SK-N-SH treated with all-trans-retinoic acid at 6 μM for 48 hours (cell line): ENCODE measurements around the gene SERGEF.

Source experiments
- ATAC-seq: fragments of 200-7000 bp; cut with Tn5 transposase; 3 replicates; pipeline ENCODE4 v1.9.1; 2020; ENCODE audit warnings: mild to moderate bottlenecking, moderate library complexity
- ARNTL ChIP-seq: fragments of 450-650 bp; formaldehyde crosslinking; IDR thresholded peaks from 2 replicates; pipeline ENCODE4 v1.5.0; 2020; ENCODE audit warnings: low read depth, mild to moderate bottlenecking, moderate library complexity, borderline replicate concordance
- BACH2 ChIP-seq: fragments of 250-450 bp; sonication (Bioruptor Pico); IDR thresholded peaks from 2 replicates; pipeline ENCODE4 v1.9.0; 2021; ENCODE audit warnings: mild to moderate bottlenecking, borderline replicate concordance
- CREB5 ChIP-seq: fragments of 250-450 bp; sonication (Bioruptor Pico); IDR thresholded peaks from 2 replicates; pipeline ENCODE4 v1.5.1; 2020; ENCODE audit warnings: low read depth, mild to moderate bottlenecking, moderate library complexity
- CSDC2 ChIP-seq: fragments of 250-450 bp; sonication (Bioruptor Pico); IDR thresholded peaks from 2 replicates; pipeline ENCODE4 v1.5.0; 2020; ENCODE audit warnings: mild to moderate bottlenecking, moderate library complexity
- ESRRG ChIP-seq: fragments of 250-450 bp; sonication (Bioruptor Pico); IDR thresholded peaks from 2 replicates; pipeline ENCODE4 v1.6.1; 2021; ENCODE audit warnings: mild to moderate bottlenecking
- OSR1 ChIP-seq: fragments of 250-450 bp; sonication (Bioruptor Pico); IDR thresholded peaks from 2 replicates; pipeline ENCODE4 v1.8.0; 2022; ENCODE audit warnings: moderate library complexity, mild to moderate bottlenecking, inconsistent platforms
- PATZ1 ChIP-seq: fragments of 250-450 bp; sonication (Bioruptor Pico); IDR thresholded peaks from 2 replicates; pipeline ENCODE4 v1.8.0; 2020; ENCODE audit warnings: mild to moderate bottlenecking, moderate library complexity, borderline replicate concordance
- POU6F1 ChIP-seq: fragments of 250-450 bp; sonication (Bioruptor Pico); IDR thresholded peaks from 2 replicates; pipeline ENCODE4 v1.8.0; 2021; ENCODE audit warnings: low read depth, mild to moderate bottlenecking, moderate library complexity, borderline replicate concordance
- PPARA ChIP-seq: fragments of 250-450 bp; sonication (Bioruptor Pico); IDR thresholded peaks from 2 replicates; pipeline ENCODE4 v1.5.0; 2020; ENCODE audit warnings: mild to moderate bottlenecking, borderline replicate concordance
- RARB ChIP-seq: fragments of 250-450 bp; sonication (Bioruptor Pico); IDR thresholded peaks from 2 replicates; pipeline ENCODE4 v1.8.0; 2021; ENCODE audit warnings: mild to moderate bottlenecking, moderate library complexity
- SNAI2 ChIP-seq: fragments of 250-450 bp; sonication (Bioruptor Pico); IDR thresholded peaks from 2 replicates; pipeline ENCODE4 v1.5.0; 2020; ENCODE audit warnings: mild to moderate bottlenecking, moderate library complexity
- TCF4 ChIP-seq: fragments of 250-450 bp; sonication (Bioruptor Pico); IDR thresholded peaks from 2 replicates; pipeline ENCODE4 v1.8.0; 2021; ENCODE audit warnings: mild to moderate bottlenecking, moderate library complexity, borderline replicate concordance
- TOX ChIP-seq: fragments of 250-450 bp; sonication (Bioruptor Pico); IDR thresholded peaks from 2 replicates; pipeline ENCODE4 v1.8.0; 2021; ENCODE audit warnings: mild to moderate bottlenecking, moderate library complexity, borderline replicate concordance
- TSHZ2 ChIP-seq: fragments of 250-450 bp; sonication (Bioruptor Pico); IDR thresholded peaks from 2 replicates; pipeline ENCODE4 v1.5.0; 2020; ENCODE audit warnings: mild to moderate bottlenecking, moderate library complexity
- ZC3H10 ChIP-seq: fragments of 250-450 bp; sonication (Bioruptor Pico); IDR thresholded peaks from 2 replicates; pipeline ENCODE4 v1.5.1; 2021; ENCODE audit warnings: mild to moderate bottlenecking, moderate library complexity
- ZFP3 ChIP-seq: fragments of 250-450 bp; sonication (Bioruptor Pico); IDR thresholded peaks from 2 replicates; pipeline ENCODE4 v1.5.0; 2020; ENCODE audit warnings: mild to moderate bottlenecking, moderate library complexity
- ZNF565 ChIP-seq: fragments of 450-650 bp; formaldehyde crosslinking; conservative IDR thresholded peaks from 2 replicates; pipeline ENCODE4 v1.5.0; 2020; ENCODE audit warnings: low read depth, mild to moderate bottlenecking, moderate library complexity
- ZNF70 ChIP-seq: fragments of 450-650 bp; formaldehyde crosslinking; IDR thresholded peaks from 2 replicates; pipeline ENCODE4 v1.5.0; 2020; ENCODE audit warnings: mild to moderate bottlenecking, moderate library complexity
- ZNF8 ChIP-seq: fragments of 450-650 bp; formaldehyde crosslinking; IDR thresholded peaks from 2 replicates; pipeline ENCODE4 v1.5.0; 2020; ENCODE audit warnings: mild to moderate bottlenecking, moderate library complexity

The SERGEF gene

GRCh38 chr11:17747131-17747955 is 265.5 kb downstream of the SERGEF start:
- no peak for ATAC-seq
- TF ChIP-seq ZC3H10 (CRISPR knock-in tag): no peak
- TF ChIP-seq CREB5: no peak
- no peak for TF ChIP-seq ZNF565 (CRISPR knock-in tag)
- no peak for TF ChIP-seq CSDC2 (CRISPR knock-in tag)
- no peak for TF ChIP-seq ZNF8 (CRISPR knock-in tag)
- TF ChIP-seq RARB (CRISPR knock-in tag): no peak
- TF ChIP-seq BACH2 (CRISPR knock-in tag): no peak
- no peak for TF ChIP-seq ESRRG (CRISPR knock-in tag)
- no peak for TF ChIP-seq TSHZ2 (CRISPR knock-in tag)
- TF ChIP-seq POU6F1: no peak
- TF ChIP-seq, all 23 proteins: peak for 0

GRCh38 chr11:17746096-17746495 is 266.8 kb downstream of the SERGEF start:
- TF ChIP-seq ARNTL (CRISPR knock-in tag) (no peak), ZNF70 (CRISPR knock-in tag) (no peak), ESRRG (CRISPR knock-in tag) (no peak), ZNF8 (CRISPR knock-in tag) (no peak), SNAI2 (CRISPR knock-in tag) (no peak), BACH2 (CRISPR knock-in tag) (no peak), ZFP3 (CRISPR knock-in tag) (no peak), ZC3H10 (CRISPR knock-in tag) (no peak), TCF4 (CRISPR knock-in tag) (no peak), TOX (CRISPR knock-in tag) (no peak), POU6F1 (no peak), PATZ1 (CRISPR knock-in tag) (no peak), RARB (CRISPR knock-in tag) (no peak), PPARA (no peak), ZNF565 (CRISPR knock-in tag) (no peak), CREB5 (no peak), OSR1 (CRISPR knock-in tag) (no peak)
- no peak for ATAC-seq
